H9 (cell line): ENCODE measurements around the gene KIF26A. TPM values are rescaled to one million over a fixed set of nuclear protein-coding genes. Genes with fewer than 3 reads are reported as not detected.
"Not testable (repeated sequence)": the region's sequence is repeated elsewhere in the genome, so short reads cannot be mapped to it uniquely, and the experiment has no call there.

Source experiments
- DNase-seq: peaks from one replicate; pipeline ENCODE4 v3.0.0-alpha.2; 2017
- H2AFZ ChIP-seq: one replicate; pipeline ENCODE4 v1.6.1; 2013; ENCODE audit warnings: mild to moderate bottlenecking, low read length, control low read depth, moderate library complexity
- H2AK5ac ChIP-seq: 2 replicates; pipeline ENCODE4 v1.6.1; 2013; ENCODE audit warnings: low read length, control low read depth, mixed read lengths; ENCODE audit not compliant: insufficient read length
- H2BK120ac ChIP-seq: one replicate; pipeline ENCODE4 v1.6.1; 2013; ENCODE audit warnings: low read depth, mild to moderate bottlenecking, low read length, control low read depth, inconsistent platforms; ENCODE audit not compliant: poor library complexity, severe bottlenecking
- H2BK12ac ChIP-seq: 2 replicates; pipeline ENCODE4 v1.6.1; 2013; ENCODE audit warnings: low read length, control low read depth, mixed read lengths, low read depth; ENCODE audit not compliant: insufficient read length
- H2BK15ac ChIP-seq: 2 replicates; pipeline ENCODE4 v1.6.1; 2013; ENCODE audit warnings: low read depth, low read length, control low read depth
- H2BK20ac ChIP-seq: one replicate; pipeline ENCODE4 v1.6.1; 2013; ENCODE audit warnings: low read depth, mild to moderate bottlenecking, low read length, control low read depth, inconsistent platforms; ENCODE audit not compliant: poor library complexity, severe bottlenecking
- H2BK5ac ChIP-seq: 2 replicates; pipeline ENCODE4 v1.6.1; 2013; ENCODE audit warnings: low read length, control low read depth, mixed read lengths; ENCODE audit not compliant: insufficient read length
- H3K14ac ChIP-seq: 2 replicates; pipeline ENCODE4 v1.6.1; 2013; ENCODE audit warnings: low read length, control low read depth; ENCODE audit not compliant: insufficient read depth
- H3K18ac ChIP-seq: 2 replicates; pipeline ENCODE4 v1.6.1; 2013; ENCODE audit warnings: low read depth, mild to moderate bottlenecking, mixed read lengths, low read length, control low read depth; ENCODE audit not compliant: insufficient read length
- H3K23ac ChIP-seq: 2 replicates; pipeline ENCODE4 v1.6.1; 2013; ENCODE audit warnings: low read length, control low read depth, mixed read lengths, low read depth; ENCODE audit not compliant: insufficient read length
- H3K23me2 ChIP-seq: 2 replicates; pipeline ENCODE4 v1.6.1; 2013; ENCODE audit warnings: low read depth, mild to moderate bottlenecking, mixed read lengths, low read length, control low read depth; ENCODE audit not compliant: insufficient read length, poor library complexity, severe bottlenecking
- H3K27ac ChIP-seq: 2 replicates; pipeline ENCODE4 v1.5.1; 2013; ENCODE audit warnings: low read length, control low read depth, mixed read lengths, low read depth; ENCODE audit not compliant: insufficient read length
- H3K27me3 ChIP-seq: 2 replicates; pipeline ENCODE4 v1.6.1; 2013; ENCODE audit warnings: low read length, control low read depth, inconsistent platforms; ENCODE audit not compliant: insufficient read depth
- H3K4ac ChIP-seq: 2 replicates; pipeline ENCODE4 v1.6.1; 2013; ENCODE audit warnings: low read depth, mild to moderate bottlenecking, control low read depth, inconsistent platforms, low read length, moderate library complexity
- H3K4me1 ChIP-seq: 2 replicates; pipeline ENCODE4 v1.6.1; 2013; ENCODE audit warnings: low read length, control low read depth, inconsistent platforms; ENCODE audit not compliant: insufficient read depth
- H3K4me2 ChIP-seq: 2 replicates; pipeline ENCODE4 v1.6.1; 2013; ENCODE audit warnings: low read length, control low read depth, mixed read lengths; ENCODE audit not compliant: insufficient read length, insufficient read depth
- H3K56ac ChIP-seq: 2 replicates; pipeline ENCODE4 v1.6.1; 2013; ENCODE audit warnings: low read depth, mild to moderate bottlenecking, mixed read lengths, low read length, control low read depth; ENCODE audit not compliant: insufficient read length
- H3K79me1 ChIP-seq: 2 replicates; pipeline ENCODE4 v1.6.1; 2013; ENCODE audit warnings: low read depth, mild to moderate bottlenecking, moderate library complexity, low read length, control low read depth, inconsistent platforms; ENCODE audit not compliant: insufficient read depth, poor library complexity, severe bottlenecking
- H3K79me2 ChIP-seq: 2 replicates; pipeline ENCODE4 v1.6.1; 2013; ENCODE audit warnings: low read length, control low read depth, inconsistent platforms; ENCODE audit not compliant: insufficient read depth
- H3K9ac ChIP-seq: 2 replicates; pipeline ENCODE4 v1.6.1; 2013; ENCODE audit warnings: low read length, control low read depth, mixed read lengths; ENCODE audit not compliant: insufficient read length; ENCODE audit errors: extremely low read depth
- H3K9me3 ChIP-seq: one replicate; pipeline ENCODE4 v1.6.1; 2013; ENCODE audit warnings: low read depth, low read length, inconsistent platforms; ENCODE audit not compliant: control insufficient read depth
- H3T11ph ChIP-seq: one replicate; pipeline ENCODE4 v1.6.1; 2013; ENCODE audit warnings: mild to moderate bottlenecking, low read length, control low read depth, inconsistent platforms
- H4K20me1 ChIP-seq: one replicate; pipeline ENCODE4 v1.6.1; 2013; ENCODE audit not compliant: control insufficient read depth, insufficient read length, insufficient read depth
- H4K5ac ChIP-seq: 2 replicates; pipeline ENCODE4 v1.6.1; 2013; ENCODE audit warnings: low read depth, mild to moderate bottlenecking, mixed read lengths, low read length, control low read depth; ENCODE audit not compliant: insufficient read length
- H4K8ac ChIP-seq: replicated peaks from 2 replicates; pipeline ENCODE4 v1.6.1; 2013; ENCODE audit warnings: low read length, control low read depth, mixed read lengths, low read depth; ENCODE audit not compliant: insufficient read length
- H4K91ac ChIP-seq: 2 replicates; pipeline ENCODE4 v1.6.1; 2013; ENCODE audit warnings: low read depth, mild to moderate bottlenecking, moderate library complexity, mixed read lengths, low read length, control low read depth; ENCODE audit not compliant: insufficient read length
- H3K27ac Mint-ChIP-seq, 3 experiments: 2 replicates in 2 of 3; 3 replicates in 1 of 3; pipeline ENCODE4 v1.8.0; 2020 to 2021; ENCODE audit warnings: mixed read lengths in 3 of 3, mild to moderate bottlenecking in 1 of 3, moderate library complexity in 1 of 3
- H3K27me3 Mint-ChIP-seq: 2 replicates; pipeline ENCODE4 v1.8.0; 2021; ENCODE audit warnings: low read depth, mild to moderate bottlenecking, moderate library complexity, mixed read lengths
- H3K36me3 Mint-ChIP-seq, 3 experiments: 2 replicates in 2 of 3; 3 replicates in 1 of 3; pipeline ENCODE4 v1.8.0; 2020 to 2021; ENCODE audit warnings: low read depth in 3 of 3, mixed read lengths in 3 of 3; ENCODE audit not compliant: insufficient read depth in 1 of 3
- H3K4me1 Mint-ChIP-seq, 2 experiments: 2 replicates each; pipeline ENCODE4 v1.8.0; 2020; ENCODE audit warnings: mixed read lengths in 2 of 2
- H3K4me3 Mint-ChIP-seq, 2 experiments: 2 replicates in 1 of 2; 3 replicates in 1 of 2; pipeline ENCODE4 v1.8.0; 2020 to 2021; ENCODE audit warnings: mild to moderate bottlenecking in 2 of 2, mixed read lengths in 2 of 2, moderate library complexity in 1 of 2
- H3K9me3 Mint-ChIP-seq, 2 experiments: 2 replicates in 1 of 2; 3 replicates in 1 of 2; pipeline ENCODE4 v1.8.0; 2020; ENCODE audit warnings: mild to moderate bottlenecking in 2 of 2, mixed read lengths in 2 of 2, moderate library complexity in 1 of 2
- CTCF ChIP-seq: fragments of 200-600 bp; sonication (generic); conservative IDR thresholded peaks from 3 replicates; pipeline ENCODE4 v1.8.0; 2021; ENCODE audit warnings: antibody characterized with exemption, mild to moderate bottlenecking
- WGBS: extraction: QIAGEN DNeasy Blood & Tissue Kit; methylation state at CpG from one replicate; pipeline ENCODE4 v1.1.7; 2013; ENCODE audit warnings: missing lambda C conversion rate, low lambda C conversion rate, mixed read lengths; ENCODE audit not compliant: insufficient read length; ENCODE audit errors: extremely low coverage; 5-methylcytosine and 5-hydroxymethylcytosine counted together
- total RNA-seq: library from RNA; stranded (reverse); gene quantifications from 2 replicates; pipeline ENCODE4 v1.2.1, GENCODE V29; 2021

Gene KIF26A
- total RNA-seq, 1 experiment from 2014 or later = 44.2 TPM

GRCh38 chr14:104207142-104208014 is 69.0 kb downstream of the KIF26A start:
- Histone ChIP-seq H3K9ac (no peak overlapping the region), H3K9me3 (no peaks in the 10 kb centered on the region)
- no peaks in the 10 kb centered on the region; a peak in 1 of 7 replicates for H3K36me3 Mint-ChIP-seq

DNA sequence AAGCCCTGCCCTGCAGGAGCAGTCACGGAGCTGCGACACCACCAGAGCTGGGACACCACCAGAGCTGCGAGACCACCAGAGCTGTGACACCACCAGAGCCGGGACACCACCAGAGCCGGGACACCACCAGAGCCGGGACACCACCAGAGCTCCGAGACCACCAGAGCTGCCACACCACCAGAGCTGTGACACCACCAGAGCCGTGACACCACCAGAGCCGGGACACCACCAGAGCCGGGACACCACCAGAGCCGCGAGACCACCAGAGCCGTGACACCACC is 69.6 kb downstream of the KIF26A start:
- H2AK5ac ChIP-seq, DNase-seq, H4K91ac ChIP-seq, H3K4me1 ChIP-seq, H2AFZ ChIP-seq, H3K27me3 Mint-ChIP-seq, H3K4me3 Mint-ChIP-seq, H3K27me3 ChIP-seq, H3K27ac ChIP-seq, H3K56ac ChIP-seq, H2BK5ac ChIP-seq, H3K18ac ChIP-seq, H3T11ph ChIP-seq, H2BK120ac ChIP-seq, H3K27ac Mint-ChIP-seq, H3K79me2 ChIP-seq, H4K20me1 ChIP-seq, H3K79me1 ChIP-seq, H2BK12ac ChIP-seq, H3K9ac ChIP-seq, H3K23me2 ChIP-seq, H4K8ac ChIP-seq, H3K9me3 ChIP-seq, H3K14ac ChIP-seq, H2BK20ac ChIP-seq, H2BK15ac ChIP-seq, H3K36me3 Mint-ChIP-seq, H4K5ac ChIP-seq, H3K9me3 Mint-ChIP-seq, H3K4me2 ChIP-seq, H3K4ac ChIP-seq, H3K23ac ChIP-seq, H3K4me1 Mint-ChIP-seq: not testable (repeated sequence)
- WGBS = no CpG with 5 or more reads among the region's 13 CpGs

More at GRCh38 chr14:104207142-104208014, 69.0 kb downstream of the KIF26A start:
- Histone ChIP-seq H2AK5ac (no peak overlapping the region), H3K27ac (no peak overlapping the region), H2AFZ (no peak overlapping the region), H3K79me1 (no peaks in the 10 kb centered on the region), H2BK120ac (no peak overlapping the region), H4K5ac (no peak overlapping the region), H3K4ac (no peak overlapping the region), H3K4me1 (no peaks in the 10 kb centered on the region), H2BK15ac (no peak overlapping the region), H2BK20ac (no peak overlapping the region), H2BK5ac (no peak overlapping the region), H4K91ac (no peak overlapping the region), H4K8ac (no peak overlapping the region), H4K20me1 (no peaks in the 10 kb centered on the region), H2BK12ac (no peak overlapping the region), H3T11ph (no peak overlapping the region), H3K14ac (no peak overlapping the region), H3K18ac (no peak overlapping the region), H3K4me2 (no peak overlapping the region), H3K23ac (no peak overlapping the region), H3K79me2 (no peaks in the 10 kb centered on the region), H3K23me2 (no peaks in the 10 kb centered on the region), H3K27me3 (no peaks in the 10 kb centered on the region), H3K56ac (no peak overlapping the region)
- DNase-seq = no peak
- no peak for TF ChIP-seq CTCF
- Mint-ChIP-seq H3K4me1 (peaks cover 0 to 7% of the 10 kb centered on the region in 2 experiments; a peak in 3 of 4 replicates), H3K9me3 (no peaks in the 10 kb centered on the region; a peak in 1 of 5 replicates), H3K27ac (no peak overlapping the region), H3K27me3 (peaks cover 2% of the 10 kb centered on the region; the same call in 1 of the 2 replicates), H3K4me3 (no peak overlapping the region)
- WGBS = no CpG with 5 or more reads among the region's 22 CpGs
